CD4-positive, alpha-beta T cell treated with Interleukin-17A for 1 hour (primary cell): Measurements from ENCODE around the gene IFI16.
"Not testable (repeated sequence)": the region's sequence is repeated elsewhere in the genome, so short reads cannot be mapped to it uniquely, and the experiment has no call there.

Source experiments
- DNase-seq: peaks from one replicate; pipeline ENCODE4 v3.0.0-alpha.2; 2020

Gene IFI16

DNA sequence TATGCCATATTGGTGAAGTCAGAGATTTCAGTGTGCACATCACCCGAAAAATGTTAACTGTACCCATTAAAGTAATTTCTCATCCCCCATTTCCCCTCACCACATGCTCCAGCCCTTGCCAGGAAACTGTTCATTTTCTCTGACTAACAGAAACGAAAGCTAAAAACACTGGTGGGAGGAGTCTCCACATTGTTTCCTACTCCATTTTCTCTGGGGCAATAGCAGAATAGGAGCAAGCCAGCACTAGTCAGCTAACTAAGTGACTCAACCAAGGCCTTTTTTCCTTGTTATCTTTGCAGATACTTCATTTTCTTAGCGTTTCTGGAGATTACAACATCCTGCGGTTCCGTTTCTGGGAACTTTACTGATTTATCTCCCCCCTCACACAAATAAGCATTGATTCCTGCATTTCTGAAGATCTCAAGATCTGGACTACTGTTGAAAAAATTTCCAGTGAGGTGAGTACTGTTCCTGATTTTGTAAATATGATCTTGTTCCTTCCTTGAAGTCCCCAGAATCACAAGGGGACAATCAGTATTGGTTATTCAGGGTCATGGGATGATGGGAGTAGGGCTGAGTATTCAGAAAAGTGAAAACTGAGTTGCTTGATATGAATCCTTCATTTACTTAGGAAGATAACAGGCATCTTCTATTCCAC lies at the start of gene IFI16:
Gene IFI16, plus strand, starts transcription at position 204 of the 658 bp plus-strand sequence. CDS start 4,774 bp downstream, outside the sequence.
- DNase-seq = peak; percentile 83

DNA sequence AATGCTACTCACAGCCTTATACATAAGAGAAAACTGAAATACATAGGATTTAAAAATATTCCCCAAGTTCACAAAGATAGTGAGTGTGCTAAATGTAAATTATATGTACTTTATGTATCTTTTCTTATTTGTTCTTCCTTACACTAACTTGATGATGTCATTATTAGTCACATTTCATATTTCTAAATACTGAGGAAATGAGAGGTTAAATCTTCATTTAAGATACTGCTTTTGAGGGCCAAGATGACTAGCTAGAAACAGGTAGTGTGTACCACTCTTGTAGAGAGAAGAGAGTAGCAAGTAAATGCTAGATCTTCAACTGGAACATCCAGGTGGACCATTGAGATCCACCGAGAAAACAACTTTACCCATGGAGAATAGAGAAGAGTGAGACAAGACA lies 48.5 kb upstream of the IFI16 start:
- DNase-seq = no peak

DNA sequence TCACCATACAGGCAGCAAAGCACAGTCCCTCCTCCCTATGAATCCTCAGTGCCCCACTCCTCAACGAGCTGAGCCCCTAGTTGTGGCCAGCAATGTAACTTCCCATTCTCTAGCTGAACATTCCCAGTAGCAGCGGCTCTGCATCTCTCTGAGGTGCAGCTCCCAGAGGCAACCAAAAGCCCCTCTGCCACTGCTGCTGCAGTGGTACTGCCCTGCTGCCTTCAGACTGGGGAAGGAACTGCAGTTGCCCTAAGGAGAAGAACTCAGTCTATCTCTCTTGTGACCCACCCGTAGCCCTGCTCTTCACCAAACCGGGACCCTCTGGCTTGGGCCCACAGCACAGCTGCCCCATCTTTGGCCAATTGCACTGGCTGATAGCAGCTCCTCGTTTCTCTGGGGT lies 46.7 kb upstream of the IFI16 start:
- no peak for DNase-seq

DNA sequence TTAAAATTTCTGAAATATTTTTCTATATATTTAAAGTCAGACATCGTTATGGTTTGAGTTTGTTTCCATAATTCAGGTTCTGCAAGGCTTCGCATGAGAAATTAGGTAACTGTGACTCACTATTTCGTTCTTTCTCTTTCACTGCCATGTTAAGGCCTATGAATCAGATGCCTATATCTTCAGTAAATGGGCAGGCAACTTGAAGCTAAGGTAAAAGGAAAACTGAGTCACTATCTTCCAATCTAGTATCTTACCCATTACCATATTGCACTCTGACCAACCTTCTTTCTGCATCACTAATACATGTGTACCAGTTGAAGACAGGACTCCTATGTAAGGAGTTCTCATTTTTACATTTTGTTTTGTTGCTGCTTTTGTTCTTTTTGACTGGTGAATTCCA lies 40.5 kb upstream of the IFI16 start:
- DNase-seq = no peak

DNA sequence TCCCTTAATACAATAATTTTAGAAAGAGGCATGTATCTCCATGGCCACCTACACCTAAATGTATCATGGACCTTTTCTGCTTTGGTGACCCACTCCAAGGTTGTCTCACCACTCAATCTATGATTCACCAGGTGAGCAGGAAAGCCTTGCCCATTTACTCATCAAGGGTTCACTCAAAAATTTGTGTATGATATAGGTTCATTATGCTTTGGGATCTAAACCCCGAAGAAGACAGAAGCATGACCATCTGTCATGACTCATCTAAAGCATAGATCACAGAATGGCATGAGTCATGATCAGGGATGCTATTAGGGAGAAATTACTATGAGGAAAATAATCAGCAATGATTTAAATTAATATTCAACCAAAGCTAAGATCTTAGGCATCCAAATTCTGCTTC lies 39.9 kb upstream of the IFI16 start:
- DNase-seq = no peak

DNA sequence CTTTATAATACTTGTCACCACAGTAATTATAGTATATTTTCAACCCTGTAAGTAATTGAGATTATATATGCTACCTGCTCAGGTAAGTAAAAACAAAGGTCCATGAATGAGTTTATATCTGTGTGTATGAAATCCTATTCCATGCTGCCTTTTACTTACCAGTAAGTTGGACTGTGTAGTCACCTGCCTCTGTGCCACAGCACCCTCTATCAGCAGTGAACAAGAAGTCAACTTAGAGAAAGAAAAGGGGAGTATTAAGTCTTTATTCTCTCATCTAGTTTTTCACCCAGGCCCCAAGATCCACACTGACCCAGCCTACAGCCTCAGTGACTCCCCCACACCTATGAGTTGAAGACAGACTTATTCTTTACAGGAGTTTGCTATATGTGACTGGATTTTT lies 36.9 kb upstream of the IFI16 start:
- DNase-seq = peak; percentile 18

DNA sequence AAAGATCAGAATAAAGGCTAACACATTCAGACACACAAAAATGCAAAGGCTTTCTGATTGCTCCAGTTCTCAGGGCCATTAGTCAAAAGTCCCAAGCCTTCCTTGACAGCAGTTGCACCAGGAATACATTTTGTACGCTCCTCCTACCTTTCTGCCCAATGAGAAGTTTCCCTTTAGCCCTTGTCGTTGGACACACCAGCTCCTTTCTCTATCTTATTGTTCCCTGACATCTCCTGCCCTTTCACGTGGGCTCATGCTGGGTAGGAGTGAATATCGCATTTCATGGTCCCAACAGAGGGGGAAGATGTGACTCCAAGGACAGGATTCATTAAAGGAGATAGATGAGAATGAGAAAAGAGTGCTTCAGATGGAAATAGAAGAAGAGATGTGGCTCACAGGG lies 33.5 kb upstream of the IFI16 start:
- DNase-seq = no peak

DNA sequence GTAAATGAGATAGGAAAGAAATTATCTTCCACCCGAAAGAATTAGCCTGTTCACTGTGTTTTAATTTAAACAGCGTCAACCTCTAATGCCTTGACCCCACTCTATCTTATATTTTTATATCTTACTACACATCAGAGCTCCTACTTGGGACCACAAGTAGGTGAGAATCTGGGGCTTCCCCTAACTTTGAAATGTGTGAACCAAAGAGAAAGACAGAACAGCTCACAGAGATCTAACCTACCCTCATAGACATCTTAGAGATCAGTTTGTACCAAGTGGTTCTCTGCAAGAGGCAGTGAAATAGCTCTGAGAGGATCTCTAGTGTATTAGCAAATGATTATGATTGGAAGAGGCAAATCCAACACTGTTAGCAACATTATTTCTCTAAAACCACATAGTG lies 31.0 kb upstream of the IFI16 start:
- DNase-seq = peak; percentile 50

DNA sequence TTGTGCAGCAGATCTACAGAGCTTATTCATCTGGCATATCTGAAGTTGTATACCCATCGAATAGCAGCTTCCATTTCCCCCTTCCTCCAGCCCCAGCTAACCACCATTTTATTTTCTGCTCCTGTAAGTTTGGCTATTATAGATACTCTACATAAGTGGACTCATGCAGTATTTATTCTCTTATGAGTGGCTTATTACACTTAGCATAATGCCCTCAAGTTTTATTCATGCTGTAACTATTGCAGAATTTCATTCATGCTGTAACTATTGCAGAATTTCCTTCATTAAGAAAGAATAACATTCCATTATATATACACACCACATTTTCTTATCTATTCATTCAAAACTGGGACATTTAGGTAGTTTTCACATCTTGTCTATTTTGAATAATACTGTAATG lies 30.5 kb upstream of the IFI16 start:
- DNase-seq = no peak

DNA sequence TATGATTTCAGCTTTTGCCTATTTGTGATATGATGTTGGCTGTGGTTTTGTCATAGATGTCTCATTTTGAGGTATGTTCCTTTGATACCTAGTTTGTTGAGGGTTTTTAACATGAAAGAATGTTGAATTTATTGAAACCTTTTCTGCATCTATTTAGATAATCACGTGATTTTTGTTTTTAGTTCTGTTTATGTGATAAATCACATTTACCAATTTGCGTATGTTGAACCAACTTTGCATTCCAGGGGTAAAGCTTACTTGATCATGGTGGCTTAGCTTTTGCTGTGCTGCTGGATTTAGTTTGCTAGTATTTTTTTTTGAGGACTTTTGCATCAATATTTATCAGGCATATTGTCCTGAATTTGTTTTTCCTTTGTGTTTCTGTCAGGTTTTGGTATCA lies 26.5 kb upstream of the IFI16 start:
- no peak for DNase-seq

DNA sequence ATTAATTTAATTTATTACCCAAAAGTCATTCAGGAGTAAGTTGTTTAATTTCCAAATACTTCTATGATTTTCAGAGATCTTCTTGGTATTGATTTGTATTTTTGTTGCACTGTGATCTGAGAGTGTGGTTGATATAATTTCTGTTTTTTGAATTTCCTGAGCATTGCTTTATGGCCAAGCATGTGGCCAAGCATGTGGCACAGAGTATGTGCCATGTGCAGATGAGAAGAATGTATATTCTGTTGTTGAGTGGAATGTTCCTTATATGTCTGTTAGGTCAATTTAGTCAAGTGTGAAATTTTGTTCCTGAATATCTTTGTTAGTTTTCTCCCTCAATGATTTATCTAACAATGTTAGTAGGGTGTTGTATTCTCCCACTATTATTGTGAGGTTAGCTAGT lies 25.3 kb upstream of the IFI16 start:
- no peak for DNase-seq

DNA sequence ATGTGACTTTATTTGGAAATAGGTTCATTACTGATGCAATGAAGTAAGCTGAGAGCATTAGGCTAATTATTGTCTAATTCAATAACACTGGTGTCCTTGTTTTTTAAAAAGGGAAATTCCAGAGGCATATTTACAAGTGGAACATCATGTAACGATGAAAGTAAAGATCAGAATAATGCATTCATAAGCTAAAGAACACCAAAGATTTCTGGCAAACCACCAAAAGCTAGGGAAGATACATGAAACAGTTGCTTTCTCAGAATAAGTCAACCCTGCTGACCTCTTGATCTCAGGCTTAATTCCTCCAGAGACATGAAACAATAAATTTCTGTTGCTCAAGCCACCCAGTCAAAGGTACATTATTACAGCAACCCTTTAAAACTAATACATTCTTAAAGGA lies 20.3 kb upstream of the IFI16 start:
- no peak for DNase-seq

DNA sequence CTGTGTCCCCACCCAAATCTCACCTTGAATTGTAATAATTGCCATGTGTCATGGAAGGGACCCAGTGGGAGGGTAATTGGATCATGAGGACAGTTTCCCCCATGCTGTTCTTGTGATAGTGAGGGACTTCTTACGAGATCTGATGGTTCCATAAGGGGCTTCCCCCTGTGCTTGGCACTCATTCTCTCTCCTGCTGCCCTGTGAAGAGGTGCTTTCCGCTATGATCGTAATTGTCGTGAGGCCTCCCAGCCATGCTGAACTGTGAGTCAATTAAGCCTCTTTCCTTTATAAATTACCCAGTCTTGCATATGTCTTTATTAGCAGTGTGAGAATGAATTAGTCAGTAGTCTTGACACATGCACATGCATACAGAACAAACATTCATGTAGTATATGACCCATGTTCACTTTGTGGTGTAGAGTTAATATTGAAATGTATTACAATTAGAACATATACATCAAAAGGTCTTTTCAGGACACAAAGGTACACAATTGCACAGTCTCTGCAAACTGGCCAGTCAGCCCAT lies 16.9 kb upstream of the IFI16 start:
- DNase-seq = no peak

DNA sequence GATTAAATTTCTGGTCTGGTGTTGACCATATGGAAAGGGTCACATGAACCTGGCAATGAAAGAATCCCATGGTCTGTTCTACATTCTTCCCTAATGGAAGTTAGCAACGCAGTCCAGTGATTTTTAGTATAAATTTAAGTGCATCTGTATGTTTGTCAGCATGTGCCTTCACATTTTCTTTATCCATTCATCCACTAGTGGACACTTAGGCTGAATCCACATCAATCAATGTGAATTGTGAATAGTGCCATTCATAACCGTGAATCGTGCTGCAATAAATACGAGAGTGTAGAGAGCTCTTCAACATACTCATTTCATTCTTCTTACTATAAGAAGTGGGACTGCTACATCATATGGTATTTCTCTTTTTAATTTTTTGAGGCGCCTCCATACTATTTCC lies 12.7 kb upstream of the IFI16 start:
- no peak for DNase-seq

DNA sequence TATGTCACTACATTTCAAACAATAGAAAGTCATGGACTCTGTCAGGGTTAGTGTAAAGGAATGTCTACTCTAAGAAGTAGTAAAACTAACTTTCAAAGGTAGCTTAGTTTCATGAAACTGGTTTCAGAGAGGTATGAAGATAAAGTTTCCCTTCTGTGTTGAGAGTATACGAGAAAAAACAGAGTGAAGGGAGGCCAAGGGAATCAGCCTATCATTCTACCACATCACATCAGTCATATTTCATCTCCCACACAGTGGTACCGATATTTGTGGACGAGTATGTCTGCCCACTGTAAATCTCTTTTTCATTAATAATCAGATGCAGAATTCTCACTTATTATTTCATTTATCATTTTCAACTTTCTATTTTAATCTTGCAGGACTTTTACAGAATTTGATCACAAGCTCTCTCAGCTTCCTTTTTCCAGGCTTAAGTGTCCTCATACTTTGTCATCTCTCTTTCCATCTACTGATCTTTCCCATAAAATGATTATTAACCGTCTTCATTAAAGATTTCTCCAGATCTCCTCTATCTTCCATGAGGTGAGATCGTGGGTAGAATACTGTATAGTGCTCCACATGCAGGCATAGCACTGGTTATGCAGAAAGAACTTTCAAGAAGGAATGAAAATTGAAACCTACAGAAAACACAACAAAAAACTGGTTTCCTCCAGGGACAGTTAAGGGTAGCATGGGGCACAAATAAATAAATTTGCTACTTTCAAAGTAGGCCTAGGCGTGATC lies 11.5 kb upstream of the IFI16 start:
- DNase-seq = no peak

DNA sequence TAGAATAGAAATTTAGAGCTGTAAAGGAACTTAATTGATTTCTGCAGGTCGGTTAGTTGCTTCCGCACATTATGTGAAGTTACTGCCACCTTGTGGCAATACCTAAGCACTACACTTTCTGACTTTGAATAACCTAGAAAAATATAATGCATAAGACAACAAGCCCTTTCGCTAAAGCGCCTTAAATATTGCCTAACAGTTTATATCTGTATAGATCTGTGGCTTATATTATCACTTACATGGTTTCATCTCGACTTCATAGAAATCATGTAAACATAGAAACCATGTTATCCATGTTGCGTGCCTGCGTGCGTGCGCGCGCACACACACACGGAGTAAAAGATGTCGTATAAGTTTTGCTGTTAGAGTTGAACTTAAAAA lies 10.9 kb upstream of the IFI16 start:
- peak; percentile 83 for DNase-seq

DNA sequence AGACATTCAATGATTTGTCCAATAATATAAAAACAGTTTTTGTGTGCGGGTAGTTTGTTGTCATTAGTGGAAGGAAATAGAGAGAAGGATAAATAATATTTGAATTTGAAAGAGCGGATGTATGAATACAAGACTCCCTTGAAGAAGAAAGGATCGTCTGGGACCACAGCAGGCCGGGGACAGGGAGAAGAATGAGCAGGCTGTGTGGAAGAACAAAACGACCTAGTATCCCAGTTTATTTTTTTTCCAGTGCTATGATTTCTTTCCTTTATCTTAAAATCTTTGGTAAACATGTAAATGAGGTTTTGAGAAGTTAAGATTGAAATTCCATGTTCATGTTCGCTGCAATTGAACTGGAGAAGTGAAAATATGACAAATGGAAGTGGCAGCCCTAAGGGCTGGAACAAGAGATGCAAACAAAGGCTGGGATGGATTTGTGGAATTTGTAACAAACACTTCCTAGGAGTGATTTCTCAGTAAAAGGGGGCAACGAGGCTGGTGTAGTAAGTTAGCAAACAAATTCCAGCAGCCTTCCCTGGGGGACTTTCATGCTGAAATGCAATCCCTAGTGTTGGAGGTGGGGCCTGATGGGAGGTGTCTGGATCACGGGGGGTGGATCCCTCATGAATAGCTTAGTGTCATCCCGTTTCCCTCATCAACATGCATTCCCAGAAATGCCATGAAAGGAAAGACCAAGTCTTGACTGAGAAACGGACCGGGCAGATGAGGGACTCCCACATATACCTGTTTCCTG lies 10.2 kb upstream of the IFI16 start:
- DNase-seq = no peak

DNA sequence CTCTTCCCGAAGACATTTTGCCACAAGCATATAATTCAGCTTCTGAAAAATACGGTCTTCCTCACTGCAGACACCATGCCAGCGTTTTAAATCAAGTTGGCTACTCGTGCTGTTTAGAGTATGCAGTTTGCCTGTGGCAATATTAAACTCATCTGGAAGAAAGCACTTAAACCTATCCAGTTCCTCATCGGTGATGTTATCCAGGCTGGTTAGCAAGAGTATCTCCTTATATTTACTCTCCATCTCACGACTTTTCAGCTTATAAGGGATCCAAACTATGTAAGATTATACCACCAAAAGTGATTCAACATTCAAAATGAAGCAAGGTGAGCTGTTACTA lies 9.7 kb upstream of the IFI16 start:
- DNase-seq = no peak

DNA sequence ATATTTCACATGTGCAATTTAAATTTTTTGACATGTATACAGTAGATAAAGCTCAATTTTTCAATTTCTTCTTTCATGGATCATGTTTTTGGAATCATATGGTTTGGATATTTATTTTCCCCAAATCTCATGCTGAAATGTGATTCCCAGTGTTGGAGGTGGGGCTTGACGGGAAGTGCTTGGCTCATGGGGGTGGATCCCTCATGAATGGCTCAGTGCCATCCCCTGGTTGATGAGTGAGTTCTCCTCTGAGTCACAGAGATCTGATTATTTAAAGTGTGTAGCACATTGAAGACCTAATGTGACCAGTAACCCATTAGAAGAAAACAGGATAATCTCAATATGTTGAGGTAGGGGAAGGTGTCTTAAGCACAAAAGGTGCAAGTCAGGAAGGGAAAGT lies 9.1 kb upstream of the IFI16 start:
- DNase-seq = no peak

DNA sequence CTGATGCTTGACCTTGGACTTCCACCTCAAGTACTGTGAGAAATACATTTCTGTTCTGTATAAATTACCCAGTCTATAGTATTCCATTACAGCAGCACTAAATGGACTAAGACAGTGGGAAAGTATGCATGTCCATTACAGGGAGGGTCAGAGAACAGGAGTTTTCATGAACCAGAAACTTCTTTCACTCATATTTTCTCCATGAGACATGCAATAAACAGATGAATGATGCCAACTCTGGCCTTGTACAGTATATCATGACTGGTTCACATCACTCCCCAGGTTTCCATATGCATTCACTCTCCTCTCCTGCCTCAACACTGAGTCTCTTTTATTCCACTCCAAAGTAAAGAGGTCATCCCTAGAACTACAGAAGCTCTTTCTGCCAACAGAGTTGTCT lies 4.5 kb upstream of the IFI16 start:
- DNase-seq = no peak

DNA sequence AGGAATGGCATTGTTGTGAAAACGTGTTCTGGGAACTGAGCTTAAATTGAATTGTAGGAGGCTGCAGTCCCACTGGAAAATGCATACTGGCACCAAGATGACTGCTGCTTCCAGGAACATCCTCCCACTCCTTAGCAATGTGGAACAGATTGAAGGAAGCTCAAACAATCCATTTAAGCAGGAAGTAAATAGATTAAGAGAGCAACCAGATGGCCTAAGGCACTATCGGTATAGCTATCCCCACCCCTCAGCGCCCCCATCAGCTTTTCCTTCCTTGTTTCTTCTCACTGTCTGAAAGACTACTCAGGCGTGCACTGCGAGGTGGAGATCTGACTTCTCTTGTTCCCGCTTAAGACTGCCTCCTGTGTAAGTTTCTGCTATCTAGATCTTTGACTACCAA lies 4.0 kb upstream of the IFI16 start:
- no peak for DNase-seq

DNA sequence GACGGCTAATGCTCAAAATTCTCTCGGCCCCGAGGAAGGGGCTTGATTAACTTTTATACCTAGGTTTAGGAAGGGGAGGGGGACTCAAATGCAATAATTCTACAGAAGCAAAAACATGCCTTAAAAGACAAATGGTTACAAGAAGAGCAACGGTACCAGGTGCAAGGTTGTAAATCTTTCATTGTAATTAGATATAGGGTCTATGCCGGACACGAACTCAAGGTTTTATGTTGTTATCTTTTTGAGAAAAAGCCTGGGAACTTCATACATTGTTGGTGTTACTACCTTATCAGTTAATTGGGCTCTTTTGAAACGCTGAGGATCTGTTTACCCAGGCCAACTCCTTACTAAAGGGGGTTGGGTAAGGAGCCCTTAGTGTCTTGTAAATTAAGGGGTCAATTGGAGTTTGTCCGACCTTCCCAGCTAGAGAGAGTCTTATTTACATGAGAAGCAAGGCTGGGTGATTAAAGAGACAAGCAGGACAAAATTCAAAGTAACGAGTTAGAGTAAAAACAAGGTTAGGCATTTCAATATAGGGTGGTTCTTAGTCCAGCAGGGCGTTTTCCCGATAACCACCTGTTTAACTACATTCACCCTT lies 3.4 kb upstream of the IFI16 start:
- DNase-seq = not testable (repeated sequence)

DNA sequence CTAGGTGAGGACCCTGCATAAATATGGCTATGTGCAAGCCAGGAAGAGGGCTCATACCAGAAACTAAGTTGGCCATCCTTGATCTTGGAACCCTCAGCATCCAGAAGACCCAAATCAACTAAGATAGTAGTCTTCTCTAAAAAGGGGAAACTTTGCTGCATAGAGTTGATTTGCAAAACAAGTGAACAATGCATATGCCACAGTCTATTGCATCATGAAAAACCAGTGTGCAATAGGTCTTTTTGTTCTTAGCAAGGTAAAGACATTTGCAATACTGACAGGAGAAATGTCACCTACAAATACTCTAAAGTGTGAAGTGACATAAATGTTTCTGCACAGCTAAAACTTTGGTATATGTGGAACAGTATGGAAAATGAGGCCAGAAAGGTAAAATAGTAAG lies 2.0 kb upstream of the IFI16 start:
- DNase-seq = no peak

DNA sequence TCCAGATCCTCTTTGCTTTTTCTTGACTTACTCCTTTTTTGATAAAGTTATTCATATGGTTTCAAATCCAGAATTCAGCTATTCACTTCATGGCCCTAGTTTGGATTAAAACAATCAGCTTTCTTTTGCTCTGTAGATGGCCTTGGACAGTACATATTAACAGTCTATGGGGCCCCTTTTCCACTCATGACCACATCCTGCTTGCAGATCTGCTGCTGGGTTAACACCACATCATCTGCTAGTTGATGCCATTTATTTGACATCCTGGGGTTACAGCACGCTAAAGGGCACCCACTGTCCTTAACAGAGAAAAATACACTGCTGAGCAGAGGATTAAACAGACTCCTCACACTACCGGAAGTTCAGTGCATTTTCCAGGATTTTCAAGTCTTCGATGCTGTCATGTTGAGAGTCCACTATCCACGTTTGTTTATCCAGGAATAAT lies 941 bp upstream of the IFI16 start:
- peak; percentile 78 for DNase-seq
